Gastrocnemius medialis (tissue), 4 donors: ENCODE data around the gene OR52E5.

Source experiments
- CTCF ChIP-seq, 5 experiments: fragments of 450-650 bp in 3 of 5; fragments of 200-600 bp in 2 of 5; sonication (generic) in 2 of 5; IDR thresholded peaks in 4 of 5; conservative IDR thresholded peaks in 1 of 5; 1 replicate in 4 of 5; 2 replicates in 1 of 5; pipeline ENCODE4 v1.5.1; 2016 to 2019; ENCODE audit warnings: antibody characterized with exemption in 5 of 5, mild to moderate bottlenecking in 3 of 5, moderate library complexity in 3 of 5
- POLR2A ChIP-seq, 2 donors: fragments of 450-650 bp; IDR thresholded peaks; one replicate each; pipeline ENCODE4 v1.6.1; 2017; ENCODE audit warnings: antibody characterized with exemption in 2 of 2, mild to moderate bottlenecking in 2 of 2, moderate library complexity in 2 of 2

GRCh38 chr11:5910540-5910939, 17.5 kb downstream of the OR52E5 start:
- no peak for TF ChIP-seq POLR2A (IDR thresholded peaks at IDR 0.05)
- no peak for TF ChIP-seq CTCF (IDR thresholded peaks at IDR 0.05 in 4 of 5, conservative IDR thresholded peaks at IDR 0.05 in 1 of 5)
